NT2/D1 (cell line): ENCODE data around the gene SART3.

ENCODE experiments used
- DNase-seq: peaks from one replicate; pipeline ENCODE4 v3.0.0-alpha.2; 2011; ENCODE audit warnings: low read depth, low spot score
- H3K27me3 ChIP-seq: 2 replicates; pipeline ENCODE4 v1.6.0; 2011; ENCODE audit warnings: mild to moderate bottlenecking; ENCODE audit not compliant: insufficient read length, insufficient read depth
- H3K36me3 ChIP-seq: 2 replicates; pipeline ENCODE4 v1.6.1; 2011; ENCODE audit warnings: mild to moderate bottlenecking, low read length, mixed read lengths; ENCODE audit not compliant: insufficient read depth, insufficient read length
- H3K4me1 ChIP-seq: 2 replicates; pipeline ENCODE4 v1.5.1; 2011; ENCODE audit not compliant: insufficient read depth, insufficient read length
- H3K4me3 ChIP-seq: 2 replicates; pipeline ENCODE4 v1.5.1; 2011; ENCODE audit warnings: low read depth; ENCODE audit not compliant: insufficient read length
- H3K9ac ChIP-seq: 2 replicates; pipeline ENCODE4 v1.6.0; 2011; ENCODE audit warnings: low read depth; ENCODE audit not compliant: insufficient read length
- H3K9me3 ChIP-seq: 2 replicates; pipeline ENCODE4 v1.5.1; 2011; ENCODE audit warnings: mild to moderate bottlenecking, low read length; ENCODE audit not compliant: insufficient read depth
- SUZ12 ChIP-seq: IDR thresholded peaks from 2 replicates; pipeline ENCODE4 v1.6.1; 2011; ENCODE audit not compliant: insufficient read length, insufficient read depth; ENCODE audit errors: extremely low read depth
- YY1 ChIP-seq: IDR thresholded peaks from 2 replicates; pipeline ENCODE4 v1.6.1; 2011; ENCODE audit not compliant: insufficient read length, insufficient read depth
- ZNF274 ChIP-seq: IDR thresholded peaks from 2 replicates; pipeline ENCODE4 v1.6.1; 2011; ENCODE audit warnings: mild to moderate bottlenecking, low read depth, low read length

Gene SART3

DNA sequence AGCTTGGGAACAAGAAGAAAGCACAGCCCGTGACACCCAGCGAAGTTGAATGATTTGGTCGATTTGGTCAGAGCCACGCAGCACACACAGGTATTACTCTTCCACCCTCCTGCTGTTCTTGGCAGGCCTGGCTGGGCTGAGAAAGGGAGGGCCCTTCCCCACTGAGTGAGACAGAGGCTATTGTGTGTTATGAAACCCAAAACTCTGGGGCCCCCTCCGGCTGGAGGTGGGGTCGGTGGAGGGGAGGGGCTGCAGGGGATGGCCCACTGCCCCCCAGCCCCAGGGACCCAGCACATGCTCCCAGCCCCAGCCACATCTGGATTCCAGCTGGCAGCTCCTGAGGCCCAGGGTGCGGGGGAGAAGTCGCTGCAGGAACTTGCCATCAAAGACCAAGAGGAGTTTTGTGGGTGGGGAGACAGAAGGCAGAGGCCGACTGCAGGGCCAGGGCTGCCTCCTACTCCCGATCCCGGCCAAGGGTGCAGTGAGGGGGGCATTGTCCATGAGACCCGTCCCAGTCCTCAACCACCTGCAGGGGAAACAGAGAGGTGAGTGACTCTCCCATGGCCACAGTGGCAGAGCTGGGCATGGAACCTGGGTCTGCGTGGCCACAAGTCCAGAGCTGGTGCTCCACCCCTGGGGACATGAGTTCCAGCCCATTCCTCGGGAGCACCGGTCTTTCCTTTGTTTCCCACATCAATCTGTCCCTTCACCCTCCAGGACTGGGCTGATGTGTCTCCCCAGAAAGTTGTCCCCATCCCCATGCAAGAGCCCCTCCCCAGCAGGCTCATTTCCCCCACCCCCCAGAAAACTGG, 28.3 kb upstream of the SART3 start:
- no peak for DNase-seq
- Histone ChIP-seq H3K36me3 (no peaks in the 10 kb centered on the region), H3K9ac (peak overlapping the region; percentile 43), H3K4me1 (peaks cover 19% of the 10 kb centered on the region), H3K4me3 (no peak overlapping the region), H3K27me3 (no peaks in the 10 kb centered on the region), H3K9me3 (no peaks in the 10 kb centered on the region)
- TF ChIP-seq YY1 (no peak), ZNF274 (no peak)

DNA sequence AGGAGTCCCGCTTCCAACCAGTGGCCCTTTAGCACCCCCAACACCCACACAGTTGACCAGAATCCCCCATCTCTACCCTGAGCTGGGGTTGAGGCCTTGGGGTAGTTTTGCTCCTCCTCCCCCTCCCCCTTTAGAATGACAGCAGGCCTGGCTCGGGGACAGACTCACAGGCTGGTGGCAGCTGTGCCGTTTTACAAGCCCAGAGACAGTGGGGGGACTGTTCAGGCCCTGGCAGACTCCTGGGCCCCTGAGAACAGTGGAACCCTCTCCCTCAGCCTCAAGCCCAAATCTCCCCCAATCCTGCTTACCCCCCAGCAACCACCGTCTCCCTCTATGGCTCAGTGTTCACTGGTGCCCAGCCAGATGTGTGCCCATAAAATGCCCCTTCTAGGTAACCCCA, 26.9 kb upstream of the SART3 start:
- DNase-seq = no peak
- H3K9ac ChIP-seq = peak overlapping the region; percentile 28
- no peak for TF ChIP-seq YY1
- no peak for TF ChIP-seq ZNF274
- no peaks in the 10 kb centered on the region for H3K9me3 ChIP-seq
- peaks cover 29% of the 10 kb centered on the region for H3K4me1 ChIP-seq
- no peaks in the 10 kb centered on the region for H3K36me3 ChIP-seq
- H3K27me3 ChIP-seq = no peaks in the 10 kb centered on the region
- no peak overlapping the region for H3K4me3 ChIP-seq

DNA sequence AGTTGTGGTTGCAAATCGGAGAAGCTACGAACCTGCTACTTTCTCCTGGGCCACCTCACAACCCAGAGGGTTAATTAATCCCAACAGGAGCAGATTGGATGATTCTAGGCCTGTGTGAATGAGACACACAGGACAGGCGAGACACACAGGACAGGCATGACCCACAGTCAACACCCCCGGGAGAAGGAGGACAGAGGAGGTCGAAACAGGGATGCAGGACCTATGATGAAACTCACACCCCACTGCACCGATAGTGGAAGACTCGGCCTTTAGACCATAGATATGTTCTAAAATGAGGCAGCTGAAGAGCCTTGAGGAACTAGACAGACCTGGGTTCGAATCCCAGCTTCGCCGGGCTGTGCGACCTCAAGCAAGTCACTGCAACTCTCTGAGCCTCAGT, 25.3 kb upstream of the SART3 start:
- DNase-seq = no peak
- Histone ChIP-seq H3K4me3 (no peak overlapping the region), H3K4me1 (peaks cover 35% of the 10 kb centered on the region), H3K27me3 (no peaks in the 10 kb centered on the region), H3K36me3 (no peaks in the 10 kb centered on the region), H3K9ac (no peak overlapping the region), H3K9me3 (no peaks in the 10 kb centered on the region)
- TF ChIP-seq SUZ12 = no peak
- no peak for TF ChIP-seq ZNF274
- no peak for TF ChIP-seq YY1

DNA sequence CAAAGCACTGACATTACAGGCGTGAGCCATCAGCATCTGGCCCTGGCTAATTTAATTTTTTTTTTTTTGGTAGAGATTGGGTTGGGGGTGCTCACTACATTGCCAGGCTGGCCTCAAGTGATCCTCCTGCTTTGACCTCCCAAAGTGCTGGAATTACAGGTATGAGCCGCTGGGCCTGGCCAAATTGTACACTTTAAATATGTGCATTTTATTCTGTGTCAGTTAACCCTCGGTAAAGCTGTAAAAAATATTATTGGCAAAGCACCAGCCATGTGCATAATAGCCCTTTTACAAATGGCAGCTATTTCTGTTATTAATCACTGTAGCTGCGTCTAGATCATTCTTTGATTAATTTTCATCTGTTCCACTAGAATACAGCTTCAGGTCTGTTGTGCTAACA, 24.9 kb upstream of the SART3 start:
- Histone ChIP-seq H3K4me3 (no peak overlapping the region), H3K4me1 (peaks cover 35% of the 10 kb centered on the region), H3K9ac (no peak overlapping the region), H3K9me3 (no peaks in the 10 kb centered on the region), H3K27me3 (no peaks in the 10 kb centered on the region), H3K36me3 (no peaks in the 10 kb centered on the region)
- TF ChIP-seq ZNF274 (no peak), YY1 (no peak), SUZ12 (no peak)
- no peak for DNase-seq

DNA sequence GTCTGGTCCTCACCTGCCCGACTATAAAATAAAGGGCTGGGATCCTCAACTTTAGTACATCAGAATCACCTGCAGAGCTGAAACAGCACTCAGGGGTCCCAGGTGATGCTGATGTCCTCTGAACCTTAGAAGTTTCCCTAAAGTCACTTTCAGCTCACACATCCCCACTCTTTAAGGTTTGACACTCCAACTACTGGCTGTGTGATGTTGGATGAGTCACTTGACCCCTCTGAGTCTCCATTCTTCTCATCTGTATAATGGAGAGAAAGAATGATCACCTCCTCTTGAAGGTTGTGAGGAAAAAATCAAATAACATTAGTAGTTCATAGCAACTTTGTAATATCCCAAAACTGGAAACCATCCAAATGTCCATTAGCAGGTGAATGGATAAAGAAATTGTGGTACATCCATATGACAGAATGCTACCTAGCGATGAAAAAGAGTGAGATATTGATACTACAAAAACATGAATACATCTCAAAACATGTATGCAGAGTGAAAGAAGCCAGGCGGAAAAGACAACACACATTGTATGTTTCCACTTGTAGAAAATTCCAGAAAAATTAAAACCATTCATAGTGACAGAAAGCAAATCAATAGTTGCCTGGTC, 23.6 kb upstream of the SART3 start:
- Histone ChIP-seq H3K36me3 (no peaks in the 10 kb centered on the region), H3K4me1 (peaks cover 31% of the 10 kb centered on the region), H3K9ac (no peak overlapping the region), H3K4me3 (no peak overlapping the region), H3K9me3 (no peaks in the 10 kb centered on the region), H3K27me3 (no peaks in the 10 kb centered on the region)
- TF ChIP-seq SUZ12 (no peak), YY1 (no peak), ZNF274 (no peak)
- DNase-seq = no peak

DNA sequence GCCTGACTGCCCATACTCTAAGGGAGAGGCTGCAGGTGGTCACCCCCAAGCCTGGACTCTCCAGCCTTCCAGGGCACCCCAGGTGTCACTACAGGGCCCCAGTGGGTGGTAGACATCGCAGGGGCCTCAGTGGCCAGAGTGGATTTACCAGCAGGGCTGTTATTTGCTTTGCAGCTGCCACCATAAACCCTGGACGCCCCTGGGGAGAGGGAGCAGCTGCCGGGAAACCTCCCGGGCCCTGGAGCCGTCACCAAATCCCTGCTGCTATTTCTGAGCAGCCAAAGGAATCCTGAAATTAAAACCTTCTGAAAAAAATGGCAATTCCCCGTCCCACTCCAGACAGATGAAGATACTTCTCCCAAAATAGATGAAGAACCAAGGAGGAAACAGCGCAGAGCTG, 23.0 kb upstream of the SART3 start:
- Histone ChIP-seq H3K9me3 (no peaks in the 10 kb centered on the region), H3K4me1 (peaks cover 27% of the 10 kb centered on the region), H3K9ac (no peak overlapping the region), H3K36me3 (no peaks in the 10 kb centered on the region), H3K4me3 (no peak overlapping the region), H3K27me3 (no peaks in the 10 kb centered on the region)
- DNase-seq = no peak
- TF ChIP-seq YY1 (no peak), SUZ12 (no peak), ZNF274 (no peak)

DNA sequence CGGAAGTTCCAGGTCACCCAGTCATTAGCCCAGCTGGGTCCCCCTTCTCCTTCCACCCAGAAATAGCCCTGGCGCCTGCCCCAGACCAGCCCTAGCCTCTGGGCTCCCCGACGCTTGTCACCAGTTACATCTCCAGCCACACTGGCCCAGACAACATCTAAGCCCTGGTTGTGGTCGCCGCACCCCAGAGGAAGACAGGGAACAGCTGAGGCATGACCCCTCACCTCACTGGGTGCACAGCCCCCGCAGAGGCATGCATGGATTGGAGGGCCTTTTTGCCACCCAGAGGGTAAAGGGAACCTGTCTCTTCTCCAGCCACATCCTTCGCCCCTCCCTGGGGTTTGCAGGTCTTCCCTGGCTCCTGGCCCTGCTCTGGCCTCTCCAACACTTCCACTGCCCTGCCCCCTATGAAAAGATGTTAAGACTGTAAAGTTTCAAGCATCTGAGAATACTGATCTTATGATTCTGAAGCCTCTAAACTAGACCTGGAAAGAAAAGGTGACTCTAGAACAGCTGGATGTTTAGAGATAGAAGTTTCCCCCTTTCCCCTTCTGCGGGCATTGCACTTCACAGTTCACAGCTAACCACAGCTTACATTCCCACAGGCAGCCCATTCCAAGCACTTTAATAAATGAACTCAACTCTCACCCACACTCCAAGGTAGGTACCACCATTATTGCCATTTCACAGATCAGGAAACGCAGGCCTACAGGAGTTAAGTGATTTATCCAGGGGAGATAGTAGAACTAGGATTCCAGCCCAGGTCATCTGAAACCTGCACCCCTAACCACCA, 22.2 kb upstream of the SART3 start:
- H3K36me3 ChIP-seq = no peaks in the 10 kb centered on the region
- H3K9ac ChIP-seq = no peak overlapping the region
- DNase-seq = no peak
- H3K27me3 ChIP-seq = no peaks in the 10 kb centered on the region
- H3K4me1 ChIP-seq = peaks cover 19% of the 10 kb centered on the region
- H3K9me3 ChIP-seq = no peaks in the 10 kb centered on the region
- TF ChIP-seq ZNF274 (no peak), SUZ12 (no peak)
- no peak overlapping the region for H3K4me3 ChIP-seq
